Skeletal muscle satellite cell (primary cell): ENCODE data around the gene GRIN2A.

Source experiments
- H3K27me3 ChIP-seq: 2 replicates; pipeline ENCODE4 v1.7.0; 2013; ENCODE audit warnings: low read length; ENCODE audit not compliant: control insufficient read depth, insufficient read depth
- H3K36me3 ChIP-seq: 2 replicates; pipeline ENCODE4 v1.7.0; 2013; ENCODE audit warnings: mild to moderate bottlenecking, control low read depth, low read length; ENCODE audit not compliant: insufficient read depth
- H3K4me1 ChIP-seq: 2 replicates; pipeline ENCODE4 v1.7.0; 2013; ENCODE audit warnings: low read length; ENCODE audit not compliant: control insufficient read depth, insufficient read depth
- H3K4me2 ChIP-seq: 2 replicates; pipeline ENCODE4 v1.7.0; 2013; ENCODE audit warnings: mild to moderate bottlenecking, low read length
- H3K4me3 ChIP-seq: 2 replicates; pipeline ENCODE4 v1.7.0; 2013; ENCODE audit warnings: low read length
- H3K9ac ChIP-seq: 2 replicates; pipeline ENCODE4 v1.7.0; 2013; ENCODE audit warnings: mild to moderate bottlenecking, low read depth, low read length, moderate library complexity
- H3K9me3 ChIP-seq: replicated peaks from 2 replicates; pipeline ENCODE4 v1.7.0; 2013; ENCODE audit warnings: mild to moderate bottlenecking, control low read depth, low read length

GRIN2A gene

GRCh38 chr16:9978160-9978725 is 204.0 kb downstream of the GRIN2A start:
- Histone ChIP-seq H3K4me1 (no peaks in the 10 kb centered on the region), H3K27me3 (no peaks in the 10 kb centered on the region), H3K9ac (no peak overlapping the region), H3K4me3 (no peak overlapping the region), H3K36me3 (no peaks in the 10 kb centered on the region), H3K9me3 (peaks cover 5% of the 10 kb centered on the region), H3K4me2 (no peak overlapping the region)

- H3K9me3 ChIP-seq: peaks cover 5% of the 10 kb centered on the region
- H3K27me3 ChIP-seq: no peaks in the 10 kb centered on the region
- no peak overlapping the region for H3K4me2 ChIP-seq
- H3K9ac ChIP-seq: no peak overlapping the region
- H3K4me1 ChIP-seq: no peaks in the 10 kb centered on the region
- no peaks in the 10 kb centered on the region for H3K36me3 ChIP-seq
- no peak overlapping the region for H3K4me3 ChIP-seq
Measured at GRCh38 chr16:9977333-9977897, 204.8 kb downstream of the GRIN2A start.

GRCh38 chr16:9976601-9977000 is 205.6 kb downstream of the GRIN2A start:
- H3K4me3 ChIP-seq: no peak overlapping the region
- no peaks in the 10 kb centered on the region for H3K4me1 ChIP-seq
- no peaks in the 10 kb centered on the region for H3K36me3 ChIP-seq
- H3K27me3 ChIP-seq: no peaks in the 10 kb centered on the region
- no peak overlapping the region for H3K9ac ChIP-seq
- no peak overlapping the region for H3K4me2 ChIP-seq
- H3K9me3 ChIP-seq: peaks cover 3% of the 10 kb centered on the region

- Histone ChIP-seq H3K27me3 (no peaks in the 10 kb centered on the region), H3K9ac (no peak overlapping the region), H3K4me1 (no peaks in the 10 kb centered on the region), H3K9me3 (peaks cover 5% of the 10 kb centered on the region), H3K4me3 (no peak overlapping the region), H3K36me3 (no peaks in the 10 kb centered on the region), H3K4me2 (no peak overlapping the region)
Measured at GRCh38 chr16:9971907-9972306, 210.3 kb downstream of the GRIN2A start.

GRCh38 chr16:9970796-9971195 is 211.4 kb downstream of the GRIN2A start:
- H3K9me3 ChIP-seq: peaks cover 5% of the 10 kb centered on the region
- H3K4me1 ChIP-seq: no peaks in the 10 kb centered on the region
- H3K27me3 ChIP-seq: no peaks in the 10 kb centered on the region
- no peak overlapping the region for H3K9ac ChIP-seq
- H3K4me3 ChIP-seq: no peak overlapping the region
- H3K36me3 ChIP-seq: no peaks in the 10 kb centered on the region
- H3K4me2 ChIP-seq: no peak overlapping the region

GRCh38 chr16:9970244-9970643 is 212.0 kb downstream of the GRIN2A start:
- Histone ChIP-seq H3K4me1 (no peaks in the 10 kb centered on the region), H3K27me3 (no peaks in the 10 kb centered on the region), H3K9me3 (peaks cover 5% of the 10 kb centered on the region), H3K9ac (no peak overlapping the region), H3K4me2 (no peak overlapping the region), H3K36me3 (no peaks in the 10 kb centered on the region), H3K4me3 (no peak overlapping the region)

GRCh38 chr16:9969580-9969979 is 212.6 kb downstream of the GRIN2A start:
- no peak overlapping the region for H3K4me3 ChIP-seq
- H3K27me3 ChIP-seq: no peaks in the 10 kb centered on the region
- no peaks in the 10 kb centered on the region for H3K4me1 ChIP-seq
- no peak overlapping the region for H3K4me2 ChIP-seq
- peaks cover 5% of the 10 kb centered on the region for H3K9me3 ChIP-seq
- H3K9ac ChIP-seq: no peak overlapping the region
- no peaks in the 10 kb centered on the region for H3K36me3 ChIP-seq

GRCh38 chr16:9966569-9967157 is 215.6 kb downstream of the GRIN2A start:
- no peaks in the 10 kb centered on the region for H3K4me1 ChIP-seq
- peaks cover 5% of the 10 kb centered on the region for H3K9me3 ChIP-seq
- no peak overlapping the region for H3K4me3 ChIP-seq
- H3K9ac ChIP-seq: no peak overlapping the region
- H3K4me2 ChIP-seq: no peak overlapping the region
- no peaks in the 10 kb centered on the region for H3K36me3 ChIP-seq
- no peaks in the 10 kb centered on the region for H3K27me3 ChIP-seq

- H3K36me3 ChIP-seq: no peaks in the 10 kb centered on the region
- no peak overlapping the region for H3K4me3 ChIP-seq
- H3K4me1 ChIP-seq: no peaks in the 10 kb centered on the region
- H3K27me3 ChIP-seq: no peaks in the 10 kb centered on the region
- peaks cover 5% of the 10 kb centered on the region for H3K9me3 ChIP-seq
- H3K4me2 ChIP-seq: no peak overlapping the region
- H3K9ac ChIP-seq: no peak overlapping the region
Measured at GRCh38 chr16:9965079-9965478, 217.1 kb downstream of the GRIN2A start.

GRCh38 chr16:9964426-9964825 is 217.8 kb downstream of the GRIN2A start:
- Histone ChIP-seq H3K9me3 (peaks cover under 1% of the 10 kb centered on the region), H3K36me3 (no peaks in the 10 kb centered on the region), H3K9ac (no peak overlapping the region), H3K27me3 (no peaks in the 10 kb centered on the region), H3K4me2 (no peak overlapping the region), H3K4me3 (no peak overlapping the region), H3K4me1 (no peaks in the 10 kb centered on the region)

- Histone ChIP-seq H3K27me3 (no peaks in the 10 kb centered on the region), H3K4me1 (no peaks in the 10 kb centered on the region), H3K9ac (no peak overlapping the region), H3K4me3 (no peak overlapping the region), H3K36me3 (no peaks in the 10 kb centered on the region), H3K4me2 (no peak overlapping the region), H3K9me3 (peaks cover 8% of the 10 kb centered on the region)
Measured at GRCh38 chr16:9957433-9957832, 224.8 kb downstream of the GRIN2A start.

GRCh38 chr16:9957002-9957401 is 225.2 kb downstream of the GRIN2A start:
- Histone ChIP-seq H3K4me2 (no peak overlapping the region), H3K4me3 (no peak overlapping the region), H3K27me3 (no peaks in the 10 kb centered on the region), H3K9ac (no peak overlapping the region), H3K9me3 (peaks cover 8% of the 10 kb centered on the region), H3K36me3 (no peaks in the 10 kb centered on the region), H3K4me1 (no peaks in the 10 kb centered on the region)
